HG02610 (cell line): Measurements from ENCODE around the gene SLCO3A1.

ENCODE experiments used
- ATAC-seq: cut with Tn5 transposase; IDR thresholded peaks from one replicate; pipeline ENCODE4 v1.9.1; 2021; ENCODE audit warnings: mild to moderate bottlenecking, moderate library complexity; ENCODE audit not compliant: unreplicated experiment

SLCO3A1 gene

DNA sequence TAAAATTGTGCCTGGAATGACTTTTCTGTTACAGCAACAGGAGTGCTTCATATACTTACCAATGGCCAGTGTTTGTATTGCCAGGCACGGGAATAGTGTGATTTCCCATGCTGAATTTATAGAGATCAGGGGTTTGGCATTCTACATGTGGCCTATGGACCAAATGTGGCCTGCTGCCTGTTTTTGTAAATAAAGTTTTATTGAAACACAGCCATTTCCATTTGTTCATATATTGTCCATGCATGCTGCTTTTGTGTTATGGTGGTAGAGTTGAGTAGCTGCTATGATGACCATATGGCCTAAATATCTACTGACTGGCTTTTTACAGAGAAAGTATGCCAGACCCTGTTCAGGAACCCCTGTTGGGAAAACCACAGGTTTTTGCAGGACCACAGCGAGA lies 55.6 kb downstream of the SLCO3A1 start:
- no peak for ATAC-seq

GRCh38 chr15:91909574-91909973 lies 56.1 kb downstream of the SLCO3A1 start:
- ATAC-seq = no peak

DNA sequence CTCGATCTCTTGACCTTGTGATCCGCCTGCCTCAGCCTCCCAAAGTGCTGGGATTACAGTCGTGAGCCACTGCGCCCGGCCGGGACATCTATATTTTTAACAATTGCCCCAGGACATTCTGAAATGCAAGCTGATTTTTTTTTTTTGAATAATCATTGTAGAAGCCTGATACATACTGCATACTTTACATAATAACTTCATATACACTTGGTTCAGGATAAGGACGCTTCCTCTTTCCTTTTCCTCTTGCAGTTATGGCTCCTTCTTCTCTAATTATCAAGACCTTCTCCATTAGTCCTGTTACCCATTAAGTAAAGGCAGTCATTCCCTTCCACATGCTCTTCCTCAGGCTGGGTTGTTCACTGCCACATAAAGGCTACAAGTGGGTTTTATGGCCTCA lies 58.3 kb downstream of the SLCO3A1 start:
- ATAC-seq = no peak

DNA sequence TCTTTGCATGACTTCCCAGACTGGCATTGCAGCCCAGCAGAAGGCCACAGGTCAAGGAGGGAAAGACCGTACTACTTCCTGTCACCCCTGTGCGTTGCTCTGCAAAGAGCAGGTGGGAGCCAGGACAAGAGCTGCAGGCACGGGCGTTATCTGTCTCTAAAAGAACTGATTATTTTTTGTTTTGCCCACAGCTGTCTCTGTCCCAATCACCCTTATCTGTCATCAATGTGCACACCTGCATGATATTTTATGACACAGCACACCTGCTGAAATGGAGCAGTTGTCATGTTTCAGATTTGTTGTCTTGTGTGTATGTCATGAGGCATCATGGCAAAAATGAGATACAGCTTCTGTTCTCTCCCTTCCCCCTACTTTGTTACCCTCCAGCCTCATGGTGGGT lies 58.8 kb downstream of the SLCO3A1 start:
- ATAC-seq = no peak

DNA sequence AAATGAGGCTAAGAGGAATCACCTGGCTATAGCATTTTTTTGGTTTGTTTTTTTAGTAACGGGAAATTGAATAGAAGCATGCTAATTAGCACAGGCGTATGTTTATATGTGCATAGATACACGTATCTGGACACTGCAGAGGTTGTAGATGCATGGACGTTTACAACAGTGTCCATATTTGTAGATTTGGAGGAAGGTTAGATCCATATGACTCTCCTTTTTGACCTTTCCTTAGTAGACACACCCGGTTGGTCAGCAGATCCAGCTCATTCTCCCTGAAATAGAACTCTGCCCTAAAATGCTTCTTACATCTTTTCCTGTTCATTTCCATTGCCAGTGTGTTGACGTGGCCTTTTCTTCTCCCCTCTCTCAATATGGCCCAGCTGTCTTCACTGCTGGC lies 60.1 kb downstream of the SLCO3A1 start:
- no peak for ATAC-seq

DNA sequence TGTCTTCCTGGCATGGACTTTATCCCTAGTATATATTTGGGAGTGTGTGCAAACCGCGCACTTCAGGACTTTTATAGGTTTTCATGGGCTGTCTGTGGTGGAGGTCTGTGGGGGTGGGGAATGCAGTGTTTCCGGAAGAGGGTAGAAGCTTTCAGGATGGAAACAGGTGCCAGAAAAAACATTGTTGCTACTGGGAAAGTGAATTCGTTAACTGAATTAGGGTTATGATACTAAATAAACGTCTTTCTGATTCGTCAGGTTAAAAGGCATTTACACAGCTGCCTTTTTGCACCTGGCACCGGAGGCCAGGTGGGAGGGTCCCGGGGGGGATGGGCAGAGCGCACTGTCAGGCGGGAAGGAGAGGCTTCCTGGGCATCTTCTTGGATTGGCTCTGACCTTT lies 62.1 kb downstream of the SLCO3A1 start:
- ATAC-seq = no peak

DNA sequence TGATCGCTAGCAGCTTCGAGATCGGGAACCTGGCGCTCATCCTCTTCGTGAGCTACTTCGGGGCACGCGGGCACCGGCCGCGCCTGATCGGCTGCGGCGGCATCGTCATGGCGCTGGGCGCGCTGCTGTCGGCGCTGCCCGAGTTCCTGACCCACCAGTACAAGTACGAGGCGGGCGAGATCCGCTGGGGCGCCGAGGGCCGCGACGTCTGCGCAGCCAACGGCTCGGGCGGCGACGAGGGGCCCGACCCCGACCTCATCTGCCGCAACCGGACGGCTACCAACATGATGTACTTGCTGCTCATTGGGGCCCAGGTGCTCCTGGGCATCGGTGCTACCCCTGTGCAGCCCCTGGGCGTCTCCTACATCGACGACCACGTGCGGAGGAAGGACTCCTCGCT lies 62.5 kb downstream of the SLCO3A1 start:
- no peak for ATAC-seq

- no peak for ATAC-seq
Measured at GRCh38 chr15:91917686-91918360, 64.3 kb downstream of the SLCO3A1 start.

DNA sequence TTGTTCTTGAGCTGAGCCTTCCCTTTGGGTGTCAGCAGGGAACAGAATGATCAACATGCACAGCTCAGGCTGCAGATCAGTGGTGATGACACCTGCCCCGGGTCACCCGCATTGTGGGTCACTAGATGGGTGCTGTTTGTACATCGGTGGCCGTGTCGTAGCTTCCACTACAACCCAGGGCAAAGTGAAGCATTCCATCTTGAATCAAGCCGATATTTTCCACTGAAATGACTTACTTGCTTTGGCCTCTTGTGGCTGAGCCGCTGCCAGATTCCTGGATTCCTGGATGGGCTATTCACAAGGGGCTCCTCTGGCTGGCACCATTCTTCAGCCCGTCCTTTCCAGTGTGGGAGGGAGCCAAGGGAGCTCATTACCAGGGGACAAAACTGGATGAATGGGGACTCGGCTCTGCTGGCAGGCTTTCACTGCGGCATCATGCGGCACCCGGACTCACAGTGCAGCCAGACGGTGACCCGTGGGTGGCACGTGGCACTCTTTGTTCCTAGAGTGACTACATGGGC lies 65.6 kb downstream of the SLCO3A1 start:
- ATAC-seq = no peak

- ATAC-seq = no peak
Measured at GRCh38 chr15:91921188-91921842, 67.8 kb downstream of the SLCO3A1 start.

DNA sequence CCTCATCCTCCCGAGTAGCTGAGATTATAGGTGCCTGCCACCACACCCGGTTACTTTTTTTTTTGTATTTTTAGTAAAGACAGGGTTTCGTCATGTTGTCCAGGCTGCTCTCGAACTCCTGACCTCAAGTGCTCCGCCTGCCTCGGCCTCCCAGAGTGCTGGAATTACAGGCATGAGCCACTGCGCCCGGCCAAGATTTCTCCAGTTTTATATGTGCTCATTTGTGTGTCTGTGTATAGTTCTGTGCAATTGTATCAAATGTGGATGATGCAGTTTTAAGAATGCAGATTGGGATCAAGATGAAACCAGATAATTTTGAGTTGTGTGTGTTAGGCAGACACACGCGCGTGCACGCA lies 68.3 kb downstream of the SLCO3A1 start:
- no peak for ATAC-seq

GRCh38 chr15:91922646-91923547 lies 69.4 kb downstream of the SLCO3A1 start:
- ATAC-seq = no peak

DNA sequence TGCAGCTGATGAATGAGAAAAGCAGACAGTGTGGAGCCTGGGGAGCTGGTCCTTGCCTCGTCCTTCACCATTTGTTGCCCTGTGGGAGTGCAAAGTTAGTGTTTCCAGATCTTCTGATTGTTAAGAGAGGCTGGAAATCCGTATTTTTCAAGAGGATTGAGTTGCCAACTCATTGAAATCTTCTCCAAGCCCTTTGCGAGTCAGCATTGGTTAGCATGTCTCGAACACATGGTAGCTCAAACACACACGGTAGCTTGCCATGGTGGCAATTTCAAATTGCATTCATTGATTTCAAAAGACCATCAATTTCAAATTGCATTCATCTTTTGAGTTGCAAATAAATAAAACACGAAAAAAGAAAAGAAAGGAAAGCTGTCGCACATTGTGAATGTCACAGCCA lies 70.7 kb downstream of the SLCO3A1 start:
- no peak for ATAC-seq

GRCh38 chr15:91924837-91925495 lies 71.5 kb downstream of the SLCO3A1 start:
- no peak for ATAC-seq

GRCh38 chr15:91925794-91926193 lies 72.3 kb downstream of the SLCO3A1 start:
- no peak for ATAC-seq

GRCh38 chr15:91926908-91927270 lies 73.4 kb downstream of the SLCO3A1 start:
- ATAC-seq = no peak

DNA sequence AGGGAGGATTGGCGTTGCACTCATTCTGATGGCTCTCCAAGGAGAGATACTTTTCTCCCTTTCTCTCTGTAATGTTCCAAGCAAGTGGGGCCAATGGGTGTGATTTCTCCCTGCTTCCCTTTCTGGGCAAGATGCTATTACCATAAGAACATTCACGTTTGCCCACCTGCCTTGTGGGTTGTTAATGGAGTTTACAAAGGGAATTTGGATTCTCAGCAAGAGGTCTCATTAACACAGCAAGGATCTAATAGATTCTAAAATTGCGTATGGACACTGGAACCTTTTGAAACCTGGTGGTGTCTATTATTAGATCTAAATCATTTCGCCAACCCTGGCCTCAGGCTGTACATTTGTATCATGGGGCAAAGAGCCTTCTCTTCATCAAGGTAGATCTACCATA lies 74.1 kb downstream of the SLCO3A1 start:
- ATAC-seq = no peak

- ATAC-seq = no peak
Measured at GRCh38 chr15:91928675-91929074, 75.2 kb downstream of the SLCO3A1 start.

GRCh38 chr15:91929509-91929908 lies 76.0 kb downstream of the SLCO3A1 start:
- ATAC-seq = no peak

DNA sequence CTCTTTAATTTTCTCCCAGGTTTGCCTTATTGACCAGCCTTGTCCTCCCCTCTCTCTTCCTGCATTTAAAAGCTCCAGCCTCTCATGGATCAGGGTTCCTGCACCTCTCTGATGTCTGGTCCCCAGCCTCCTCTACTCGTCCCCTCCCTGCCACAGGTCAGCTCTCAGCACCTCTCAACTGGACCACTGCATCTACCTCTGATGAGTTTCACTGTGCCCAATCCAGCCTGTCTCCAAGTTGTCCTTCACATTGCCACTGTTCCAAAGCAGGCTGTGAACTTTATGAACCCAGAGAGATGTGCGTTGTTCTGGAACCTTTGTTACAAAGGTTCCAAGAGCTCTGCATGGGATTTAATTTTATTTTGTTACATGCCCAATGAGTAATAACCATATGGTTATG lies 76.6 kb downstream of the SLCO3A1 start:
- ATAC-seq = no peak

GRCh38 chr15:91936182-91936775 lies 82.8 kb downstream of the SLCO3A1 start:
- ATAC-seq = no peak
